Left lung (tissue), 10 donors: Measurements from ENCODE around the gene FOXD1. TPM values are rescaled to one million over a fixed set of nuclear protein-coding genes. Genes with fewer than 3 reads are reported as not detected.
"Not testable (repeated sequence)": the region's sequence is repeated elsewhere in the genome, so short reads cannot be mapped to it uniquely, and the experiment has no call there.

Experiments
- ATAC-seq: fragments of 200-7000 bp; cut with Tn5 transposase; one replicate; pipeline ENCODE4 v1.9.1; 2020; ENCODE audit warnings: moderate library complexity
- DNase-seq, 4 donors: peaks; one replicate each; pipeline ENCODE4 v3.0.0-alpha.2; 2013 to 2020
- H3K27ac ChIP-seq, 2 donors: fragments of 200-600 bp; sonication (generic) in 1 of 2; one replicate each; pipeline versions ENCODE4 v1.5.0 to v1.8.0; 2020 to 2021
- H3K27me3 ChIP-seq, 2 donors: fragments of 200-600 bp; sonication (generic) in 1 of 2; one replicate each; pipeline versions ENCODE4 v1.5.0 to v1.8.0; 2020 to 2021
- H3K36me3 ChIP-seq, 2 donors: fragments of 200-600 bp; sonication (generic) in 1 of 2; one replicate each; pipeline versions ENCODE4 v1.5.0 to v1.8.0; 2020 to 2021
- H3K4me1 ChIP-seq, 2 donors: fragments of 200-600 bp; one replicate each; pipeline ENCODE4 v1.8.0; 2021
- H3K4me3 ChIP-seq, 2 donors: fragments of 200-600 bp; sonication (generic) in 1 of 2; one replicate each; pipeline versions ENCODE4 v1.5.0 to v1.8.0; 2020 to 2021; ENCODE audit warnings: mild to moderate bottlenecking in 1 of 2
- H3K9me3 ChIP-seq, 2 donors: fragments of 200-600 bp; sonication (generic) in 1 of 2; one replicate each; pipeline versions ENCODE4 v1.5.0 to v1.8.0; 2020 to 2021
- intact Hi-C, 2 donors: fragments of 100-400 bp; cut with DNase I; formaldehyde crosslinking; loops; one replicate each; pipeline versions ENCODE4 v1.11.2 to v1.14.2; 2022
- polyA plus RNA-seq, 6 donors: library from polyadenylated mRNA; unstranded; fragments of 120-200 nt; gene quantifications; one replicate each; pipeline ENCODE4 v1.2.1, GENCODE V29; 2013; ENCODE audit not compliant: insufficient read length in 6 of 6
- total RNA-seq, 2 donors: library from RNA; stranded (reverse); fragmentation: NEBNext Ultra II Directional; extraction: Animal tissue kit (Norgen Biotek cat#: 25700); gene quantifications; one replicate each; pipeline ENCODE4 v1.2.1, GENCODE V29; 2021
- TF ChIP-seq, protein P1 (sequence below), 2 donors: fragments of 200-600 bp; sonication (generic) in 1 of 2; IDR thresholded peaks; one replicate each; pipeline versions ENCODE4 v1.5.0 to v1.8.0; 2021; ENCODE audit warnings: antibody characterized with exemption in 2 of 2
- donor health status: DM: no; HTN: yes; CAD: no.
- donor health status: DM: no; HTN: no; CAD: no.

The FOXD1 gene
- total and polyA plus RNA-seq, 8 donors, result 0.09 to 0.29 (median 0.10) TPM; not detected in 4

DNA sequence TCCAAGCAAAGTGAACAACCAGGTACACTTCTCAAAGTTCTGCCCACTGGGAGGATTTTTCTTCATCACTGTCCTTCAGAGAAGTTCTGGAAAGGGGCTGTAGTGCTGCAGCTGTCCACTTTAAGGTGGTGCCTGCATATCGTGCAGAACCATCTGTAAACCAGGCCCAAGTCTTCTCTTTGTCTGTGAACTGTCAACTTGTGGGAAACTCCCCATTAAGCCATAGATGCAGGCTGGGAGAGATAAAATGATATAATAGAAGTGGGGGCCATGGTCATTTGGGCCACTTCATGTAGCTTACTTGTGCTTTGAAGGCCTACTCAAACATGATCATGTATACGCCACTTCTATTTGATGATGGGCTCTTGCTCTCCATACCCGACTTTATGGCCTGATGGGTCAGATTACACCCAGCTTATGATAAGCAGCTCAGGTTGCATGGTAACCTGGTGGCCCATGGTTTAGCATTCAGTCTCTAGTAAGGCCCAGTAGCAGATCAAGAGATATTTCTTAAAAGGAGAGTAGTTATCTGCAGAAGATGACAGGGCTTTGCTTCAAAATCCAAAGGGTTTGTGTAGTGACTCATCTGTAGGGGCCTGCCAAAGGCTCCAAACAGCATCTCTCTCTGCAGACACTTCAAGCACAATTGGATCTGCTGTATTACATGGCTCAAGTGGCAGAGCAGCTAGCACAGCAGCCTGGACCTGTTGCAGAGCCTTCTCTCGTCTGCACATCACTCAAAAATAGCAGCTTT, 34.0 kb upstream of the FOXD1 start:
- Histone ChIP-seq H3K27me3 (peaks cover 0 to 13% of the 10 kb centered on the region in 2 donors), H3K27ac (no peak overlapping the region), H3K36me3 (no peaks in the 10 kb centered on the region), H3K4me1 (no peaks in the 10 kb centered on the region), H3K9me3 (no peaks in the 10 kb centered on the region), H3K4me3 (no peak overlapping the region)
- ATAC-seq (no peak), DNase-seq (no peak)
- TF ChIP-seq, protein P1, sequence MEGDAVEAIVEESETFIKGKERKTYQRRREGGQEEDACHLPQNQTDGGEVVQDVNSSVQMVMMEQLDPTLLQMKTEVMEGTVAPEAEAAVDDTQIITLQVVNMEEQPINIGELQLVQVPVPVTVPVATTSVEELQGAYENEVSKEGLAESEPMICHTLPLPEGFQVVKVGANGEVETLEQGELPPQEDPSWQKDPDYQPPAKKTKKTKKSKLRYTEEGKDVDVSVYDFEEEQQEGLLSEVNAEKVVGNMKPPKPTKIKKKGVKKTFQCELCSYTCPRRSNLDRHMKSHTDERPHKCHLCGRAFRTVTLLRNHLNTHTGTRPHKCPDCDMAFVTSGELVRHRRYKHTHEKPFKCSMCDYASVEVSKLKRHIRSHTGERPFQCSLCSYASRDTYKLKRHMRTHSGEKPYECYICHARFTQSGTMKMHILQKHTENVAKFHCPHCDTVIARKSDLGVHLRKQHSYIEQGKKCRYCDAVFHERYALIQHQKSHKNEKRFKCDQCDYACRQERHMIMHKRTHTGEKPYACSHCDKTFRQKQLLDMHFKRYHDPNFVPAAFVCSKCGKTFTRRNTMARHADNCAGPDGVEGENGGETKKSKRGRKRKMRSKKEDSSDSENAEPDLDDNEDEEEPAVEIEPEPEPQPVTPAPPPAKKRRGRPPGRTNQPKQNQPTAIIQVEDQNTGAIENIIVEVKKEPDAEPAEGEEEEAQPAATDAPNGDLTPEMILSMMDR (IDR thresholded peaks at IDR 0.05), result no peak
- intact Hi-C loops, result no loop called here

GRCh38 chr5:73480500-73480899, 31.9 kb upstream of the FOXD1 start:
- H3K27ac ChIP-seq, result no peak overlapping the region
- no peak overlapping the region for H3K4me3 ChIP-seq
- no peaks in the 10 kb centered on the region for H3K4me1 ChIP-seq
- no peaks in the 10 kb centered on the region for H3K9me3 ChIP-seq
- ATAC-seq (no peak), DNase-seq (no peak)
- intact Hi-C loops, result no loop called here
- peaks cover 0 to 6% of the 10 kb centered on the region in 2 donors for H3K27me3 ChIP-seq
- H3K36me3 ChIP-seq, result no peaks in the 10 kb centered on the region
- TF ChIP-seq, protein P1 (IDR thresholded peaks at IDR 0.05), result no peak

DNA sequence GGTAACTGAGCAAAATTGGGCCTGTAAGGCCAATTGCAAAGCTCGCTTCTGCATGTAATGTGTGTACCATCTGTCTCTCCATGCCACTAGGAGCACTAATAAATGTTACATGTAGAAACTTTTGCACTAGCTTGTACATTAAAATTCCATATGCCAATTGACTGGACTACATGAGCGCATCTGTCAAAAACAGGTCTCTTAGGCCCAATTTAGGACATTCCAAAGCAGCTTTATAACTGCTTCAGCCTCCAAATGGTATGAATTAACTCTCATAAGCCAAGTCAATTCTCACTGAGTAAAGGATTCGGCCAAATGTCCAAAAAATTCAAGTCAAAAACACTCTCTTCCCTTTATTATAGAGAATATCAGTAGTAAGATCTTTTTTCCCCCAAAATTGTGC, 23.5 kb upstream of the FOXD1 start:
- no peaks in the 10 kb centered on the region for H3K4me1 ChIP-seq
- no peaks in the 10 kb centered on the region for H3K36me3 ChIP-seq
- intact Hi-C loops, result no loop called here
- H3K27ac ChIP-seq, result no peak overlapping the region
- H3K4me3 ChIP-seq, result no peak overlapping the region
- DNase-seq, result no peak
- TF ChIP-seq, protein P1 (IDR thresholded peaks at IDR 0.05), result no peak
- H3K9me3 ChIP-seq, result no peaks in the 10 kb centered on the region
- H3K27me3 ChIP-seq, result no peaks in the 10 kb centered on the region
- ATAC-seq, result no peak

DNA sequence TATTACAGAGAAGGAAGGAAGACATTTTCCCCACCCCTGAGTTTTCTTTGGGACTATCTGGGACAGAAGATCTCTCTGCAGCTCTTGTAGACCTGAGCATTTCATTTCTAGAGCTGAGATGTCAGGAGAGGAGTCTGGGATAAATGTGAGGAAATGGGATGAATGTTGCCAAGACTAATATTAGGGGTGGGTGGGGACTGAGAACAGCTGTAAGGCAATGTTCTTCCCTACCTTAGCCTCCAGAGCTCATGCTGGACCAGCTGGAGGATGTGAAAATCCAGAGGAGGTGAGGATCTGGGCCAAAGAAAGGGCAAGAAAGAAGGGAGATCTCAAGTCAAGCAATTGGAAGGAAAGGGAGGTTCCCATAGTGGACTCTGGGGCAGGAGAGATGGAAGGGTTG, 23.1 kb upstream of the FOXD1 start:
- no peak for DNase-seq
- Histone ChIP-seq H3K27me3 (peaks cover 0 to 4% of the 10 kb centered on the region in 2 donors), H3K4me1 (no peaks in the 10 kb centered on the region), H3K9me3 (no peaks in the 10 kb centered on the region), H3K36me3 (no peaks in the 10 kb centered on the region), H3K27ac (no peak overlapping the region), H3K4me3 (no peak overlapping the region)
- no peak for ATAC-seq
- TF ChIP-seq, protein P1 (IDR thresholded peaks at IDR 0.05), result no peak
- intact Hi-C loops, result no loop called here

DNA sequence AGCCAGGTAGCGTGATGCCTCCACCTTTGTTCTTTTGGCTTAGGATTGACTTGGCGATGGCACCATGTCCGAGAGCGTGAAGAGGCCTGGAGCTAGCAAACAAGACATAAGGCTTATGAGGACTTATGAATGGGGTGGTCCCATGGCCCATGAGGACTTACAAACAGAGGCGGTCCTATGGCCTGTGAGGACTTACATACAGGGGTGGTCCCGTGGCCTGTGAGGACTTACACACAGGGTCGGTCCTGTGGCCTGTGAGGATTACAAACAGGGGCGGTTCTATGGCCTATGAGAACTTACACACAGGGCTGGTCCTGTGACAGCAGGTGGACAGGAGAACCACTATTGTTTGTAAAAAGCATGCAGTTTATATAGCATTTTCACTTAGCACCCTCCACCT, 21.3 kb upstream of the FOXD1 start:
- TF ChIP-seq, protein P1 (IDR thresholded peaks at IDR 0.05), result no peak
- no peaks in the 10 kb centered on the region for H3K4me1 ChIP-seq
- H3K4me3 ChIP-seq, result no peak overlapping the region
- H3K27me3 ChIP-seq, result peaks cover 0 to 4% of the 10 kb centered on the region in 2 donors
- ATAC-seq (no peak), DNase-seq (no peak)
- no peak overlapping the region for H3K27ac ChIP-seq
- H3K9me3 ChIP-seq, result no peaks in the 10 kb centered on the region
- intact Hi-C loops, result no loop called here
- H3K36me3 ChIP-seq, result no peaks in the 10 kb centered on the region

GRCh38 chr5:73468638-73469037, 20.1 kb upstream of the FOXD1 start:
- DNase-seq, intact Hi-C loops, H3K27ac ChIP-seq, H3K9me3 ChIP-seq, H3K4me1 ChIP-seq, H3K27me3 ChIP-seq, H3K36me3 ChIP-seq, H3K4me3 ChIP-seq, ATAC-seq: not testable (repeated sequence)
